ENCODE measurements around the gene GPD2. TPM values are rescaled to one million over a fixed set of nuclear protein-coding genes. Genes with fewer than 3 reads are reported as not detected.
"Not testable (repeated sequence)": the region's sequence is repeated elsewhere in the genome, so short reads cannot be mapped to it uniquely, and the experiment has no call there.

The GPD2 gene
- total RNA-seq, 1 experiment from 2014 or later = 58.3 TPM

DNA sequence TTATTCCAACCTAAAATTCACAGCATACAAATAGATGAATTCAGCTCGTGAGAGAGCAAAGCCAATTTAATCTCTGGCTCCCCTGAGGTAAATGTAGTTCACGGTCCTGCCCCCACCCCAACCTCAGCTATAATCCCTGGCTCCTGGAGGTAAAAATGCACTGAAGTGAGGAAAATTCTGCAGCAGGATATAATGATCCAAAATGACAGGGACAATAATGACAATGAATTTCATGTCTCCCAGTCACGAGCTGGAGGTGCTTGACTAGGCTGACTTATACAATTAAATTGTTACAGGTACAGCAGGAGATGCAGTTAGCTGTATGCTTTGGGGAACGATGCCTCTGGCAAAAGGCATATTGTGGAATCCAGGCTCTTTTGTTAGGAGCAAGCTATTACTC, 82.0 kb downstream of the GPD2 start:
- CTCF ChIA-PET = no interaction called here

DNA sequence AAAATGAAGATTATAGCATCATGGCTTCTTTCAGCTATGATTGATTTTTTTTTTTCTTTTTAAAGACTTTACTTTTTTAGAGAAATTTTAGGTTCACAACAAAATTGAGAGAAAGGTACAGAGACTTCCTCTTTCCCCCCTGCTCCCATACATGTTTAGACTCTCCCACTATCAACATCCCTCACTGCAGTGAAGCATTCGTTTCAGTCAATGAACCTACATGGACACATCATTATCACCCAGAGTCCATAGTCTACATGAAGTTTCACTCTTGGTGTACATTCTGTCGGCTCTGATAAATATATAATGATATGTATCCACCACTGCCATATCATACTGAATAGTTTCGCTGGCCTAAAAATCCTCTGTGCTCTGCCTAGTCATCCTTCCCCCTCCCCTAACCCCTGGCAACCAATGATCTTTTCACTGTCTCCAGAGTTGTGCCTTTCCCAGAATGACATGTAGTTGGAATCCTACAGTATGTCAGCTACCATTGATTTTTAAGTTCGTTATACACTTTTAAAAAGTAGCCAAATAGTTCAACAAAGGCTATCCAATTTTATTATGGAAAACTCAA, 86.8 kb downstream of the GPD2 start:
- no TSS peak for BruUV-seq (replicated peaks)
- POLR2A ChIA-PET = no interaction called here
- intact Hi-C loops (cut with micrococcal nuclease; ENCODE audit: unreplicated experiment) = no loop called here

More for the DNA sequence above, 82.0 kb downstream of the GPD2 start:
- no TSS peak for BruUV-seq (replicated peaks)
- Histone ChIP-seq H3K36me3 (ENCODE audit: control insufficient read depth, insufficient read depth, low read length) (no peaks in the 10 kb centered on the region), H3K4me3 (ENCODE audit: low read depth, low read length) (no peak overlapping the region), H3K27me3 (replicated peaks; ENCODE audit: control insufficient read depth, insufficient read depth, low read length) (no peaks in the 10 kb centered on the region), H3K9me3 (no peaks in the 10 kb centered on the region), H3K4me1 (no peaks in the 10 kb centered on the region)
- POLR2A ChIA-PET = no interaction called here
- no peaks in the 10 kb centered on the region for H3K4me1 Mint-ChIP-seq (ENCODE audit: low read depth, unreplicated experiment)
- no peak overlapping the region for H3K27ac Mint-ChIP-seq (ENCODE audit: unreplicated experiment)
- no peak overlapping the region for H3K4me3 Mint-ChIP-seq (ENCODE audit: unreplicated experiment)
- no peaks in the 10 kb centered on the region for H3K9me3 Mint-ChIP-seq (ENCODE audit: unreplicated experiment)
- no peak for DNase-seq
- H3K36me3 Mint-ChIP-seq (ENCODE audit: insufficient read depth, unreplicated experiment) = peaks cover 27% of the 10 kb centered on the region
- TF ChIP-seq, protein P1, sequence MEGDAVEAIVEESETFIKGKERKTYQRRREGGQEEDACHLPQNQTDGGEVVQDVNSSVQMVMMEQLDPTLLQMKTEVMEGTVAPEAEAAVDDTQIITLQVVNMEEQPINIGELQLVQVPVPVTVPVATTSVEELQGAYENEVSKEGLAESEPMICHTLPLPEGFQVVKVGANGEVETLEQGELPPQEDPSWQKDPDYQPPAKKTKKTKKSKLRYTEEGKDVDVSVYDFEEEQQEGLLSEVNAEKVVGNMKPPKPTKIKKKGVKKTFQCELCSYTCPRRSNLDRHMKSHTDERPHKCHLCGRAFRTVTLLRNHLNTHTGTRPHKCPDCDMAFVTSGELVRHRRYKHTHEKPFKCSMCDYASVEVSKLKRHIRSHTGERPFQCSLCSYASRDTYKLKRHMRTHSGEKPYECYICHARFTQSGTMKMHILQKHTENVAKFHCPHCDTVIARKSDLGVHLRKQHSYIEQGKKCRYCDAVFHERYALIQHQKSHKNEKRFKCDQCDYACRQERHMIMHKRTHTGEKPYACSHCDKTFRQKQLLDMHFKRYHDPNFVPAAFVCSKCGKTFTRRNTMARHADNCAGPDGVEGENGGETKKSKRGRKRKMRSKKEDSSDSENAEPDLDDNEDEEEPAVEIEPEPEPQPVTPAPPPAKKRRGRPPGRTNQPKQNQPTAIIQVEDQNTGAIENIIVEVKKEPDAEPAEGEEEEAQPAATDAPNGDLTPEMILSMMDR (IDR thresholded peaks at IDR 0.05; ENCODE audit: insufficient read depth in 1 of 2, low read depth in 1 of 2, low read length in 1 of 2, severe bottlenecking in 1 of 2, unreplicated experiment in 1 of 2) = no peak
- H3K27me3 Mint-ChIP-seq (ENCODE audit: insufficient read depth, unreplicated experiment) = no peaks in the 10 kb centered on the region
- intact Hi-C loops (cut with micrococcal nuclease; ENCODE audit: unreplicated experiment) = no loop called here

GRCh38 chr2:156526950-156527636, 90.9 kb downstream of the GPD2 start:
- H3K9me3 Mint-ChIP-seq (ENCODE audit: unreplicated experiment) = no peaks in the 10 kb centered on the region
- peaks cover 4% of the 10 kb centered on the region for H3K36me3 Mint-ChIP-seq (ENCODE audit: insufficient read depth, unreplicated experiment)
- no peaks in the 10 kb centered on the region for H3K27me3 Mint-ChIP-seq (ENCODE audit: insufficient read depth, unreplicated experiment)
- H3K4me1 ChIP-seq = no peaks in the 10 kb centered on the region
- no peak overlapping the region for H3K27ac Mint-ChIP-seq (ENCODE audit: unreplicated experiment)
- ChIA-PET CTCF (no interaction called here), POLR2A (no interaction called here)
- TF ChIP-seq, protein P1 (IDR thresholded peaks at IDR 0.05; ENCODE audit: insufficient read depth in 1 of 2, low read depth in 1 of 2, low read length in 1 of 2, severe bottlenecking in 1 of 2, unreplicated experiment in 1 of 2) = no peak
- no peak overlapping the region for H3K4me3 ChIP-seq (ENCODE audit: low read depth, low read length)
- intact Hi-C loops (cut with micrococcal nuclease; ENCODE audit: unreplicated experiment) = no loop called here
- DNase-seq = no peak
- no peaks in the 10 kb centered on the region for H3K27me3 ChIP-seq (replicated peaks; ENCODE audit: control insufficient read depth, insufficient read depth, low read length)
- H3K9me3 ChIP-seq = no peaks in the 10 kb centered on the region
- BruUV-seq (replicated peaks) = no TSS peak
- no peaks in the 10 kb centered on the region for H3K4me1 Mint-ChIP-seq (ENCODE audit: low read depth, unreplicated experiment)
- no peak overlapping the region for H3K4me3 Mint-ChIP-seq (ENCODE audit: unreplicated experiment)
- no peaks in the 10 kb centered on the region; the same call in none of the 2 replicates for H3K36me3 ChIP-seq (ENCODE audit: control insufficient read depth, insufficient read depth, low read length)

More for the DNA sequence above, 86.8 kb downstream of the GPD2 start:
- H3K36me3 Mint-ChIP-seq (ENCODE audit: insufficient read depth, unreplicated experiment) = peaks cover 10% of the 10 kb centered on the region
- H3K4me1 Mint-ChIP-seq (ENCODE audit: low read depth, unreplicated experiment) = no peaks in the 10 kb centered on the region
- DNase-seq = no peak
- TF ChIP-seq, protein P1 (IDR thresholded peaks at IDR 0.05; ENCODE audit: insufficient read depth in 1 of 2, low read depth in 1 of 2, low read length in 1 of 2, severe bottlenecking in 1 of 2, unreplicated experiment in 1 of 2) = no peak
- CTCF ChIA-PET = no interaction called here
- H3K4me3 Mint-ChIP-seq (ENCODE audit: unreplicated experiment) = no peak overlapping the region
- H3K4me1 ChIP-seq = no peaks in the 10 kb centered on the region
- H3K36me3 ChIP-seq (ENCODE audit: control insufficient read depth, insufficient read depth, low read length) = no peaks in the 10 kb centered on the region; the same call in 1 of the 2 replicates
- H3K9me3 ChIP-seq = no peaks in the 10 kb centered on the region
- H3K4me3 ChIP-seq (ENCODE audit: low read depth, low read length) = no peak overlapping the region
- no peaks in the 10 kb centered on the region for H3K27me3 ChIP-seq (replicated peaks; ENCODE audit: control insufficient read depth, insufficient read depth, low read length)
- no peak overlapping the region for H3K27ac Mint-ChIP-seq (ENCODE audit: unreplicated experiment)
- H3K9me3 Mint-ChIP-seq (ENCODE audit: unreplicated experiment) = no peaks in the 10 kb centered on the region
- H3K27me3 Mint-ChIP-seq (ENCODE audit: insufficient read depth, unreplicated experiment) = no peaks in the 10 kb centered on the region

- H3K4me1 Mint-ChIP-seq (ENCODE audit: low read depth, unreplicated experiment); H3K4me3 Mint-ChIP-seq (ENCODE audit: unreplicated experiment); H3K36me3 ChIP-seq (ENCODE audit: control insufficient read depth, insufficient read depth, low read length); H3K4me3 ChIP-seq (ENCODE audit: low read depth, low read length); intact Hi-C loops (cut with micrococcal nuclease; ENCODE audit: unreplicated experiment); H3K36me3 Mint-ChIP-seq (ENCODE audit: insufficient read depth, unreplicated experiment); CTCF ChIA-PET; BruUV-seq (replicated peaks); H3K27me3 Mint-ChIP-seq (ENCODE audit: insufficient read depth, unreplicated experiment); H3K27me3 ChIP-seq (replicated peaks; ENCODE audit: control insufficient read depth, insufficient read depth, low read length); H3K27ac Mint-ChIP-seq (ENCODE audit: unreplicated experiment); H3K9me3 ChIP-seq; H3K4me1 ChIP-seq; POLR2A ChIA-PET; DNase-seq; H3K9me3 Mint-ChIP-seq (ENCODE audit: unreplicated experiment): not testable (repeated sequence)
Measured at GRCh38 chr2:156528583-156528982, 92.4 kb downstream of the GPD2 start.

All from Caco-2 (cell line).